ENCODE measurements around the gene NELL2. TPM values are rescaled to one million over a fixed set of nuclear protein-coding genes. Genes with fewer than 3 reads are reported as not detected.

Gene NELL2
- polyA plus RNA-seq, 1 of the 3 experiments (the other 2 are of a cell fraction): 0.35 TPM

DNA sequence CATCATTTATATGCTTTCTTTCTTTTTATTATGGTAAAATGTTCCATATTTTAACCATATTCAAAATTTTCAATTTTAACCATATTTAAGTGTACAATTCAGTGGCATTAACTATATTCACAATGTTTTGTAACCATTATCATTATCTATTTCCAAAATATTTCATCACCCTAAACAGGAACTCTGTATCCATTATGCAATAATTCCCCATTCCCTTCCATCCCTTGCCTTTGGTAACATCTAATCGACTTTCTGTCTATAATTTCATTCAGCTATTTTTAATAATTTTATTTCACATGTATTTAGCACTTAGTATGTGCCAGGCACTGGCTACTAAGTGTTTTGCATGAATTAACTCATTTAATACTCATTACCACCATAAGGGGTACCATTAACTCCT lies 287.5 kb downstream of the NELL2 start:
- CTCF ChIA-PET: no interaction called here

More for the DNA sequence above, 287.5 kb downstream of the NELL2 start:
- no peaks in the 10 kb centered on the region for H3F3A ChIP-seq (replicated peaks; ENCODE audit: insufficient read depth)
- peaks cover 0 to 3% of the 10 kb centered on the region in 2 experiments; a peak in 1 of 4 replicates for H3K4me1 ChIP-seq (ENCODE audit: control insufficient read depth in 1 of 2, insufficient read depth in 2 of 2, low read depth in 1 of 2, low read length in 1 of 2)
- no peak overlapping the region for H2AFZ ChIP-seq (ENCODE audit: low read depth)
- no peak overlapping the region for H3K4me3 ChIP-seq (ENCODE audit: low read depth in 2 of 2, low read length in 1 of 2)
- no peak overlapping the region for H3K27ac ChIP-seq (ENCODE audit: low read depth in 2 of 2, low read length in 1 of 2)
- H3K9me3 ChIP-seq: no peaks in the 10 kb centered on the region
- H3K4me2 ChIP-seq: no peak overlapping the region
- POLR2A ChIA-PET: no interaction called here
- TF ChIP-seq, protein P1, sequence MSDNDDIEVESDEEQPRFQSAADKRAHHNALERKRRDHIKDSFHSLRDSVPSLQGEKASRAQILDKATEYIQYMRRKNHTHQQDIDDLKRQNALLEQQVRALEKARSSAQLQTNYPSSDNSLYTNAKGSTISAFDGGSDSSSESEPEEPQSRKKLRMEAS (IDR thresholded peaks at IDR 0.05; ENCODE audit: low read depth): no peak
- no peak for TF ChIP-seq EP300 (IDR thresholded peaks at IDR 0.05; ENCODE audit: borderline replicate concordance in 1 of 2, low read depth in 1 of 2, low read length in 1 of 2)
- TF ChIP-seq PBX3 (IDR thresholded peaks at IDR 0.05): no peak
- TF ChIP-seq YY1 (IDR thresholded peaks at IDR 0.05; ENCODE audit: low read depth): no peak
- TF ChIP-seq EZH2phosphoT487 (IDR thresholded peaks at IDR 0.05; ENCODE audit: borderline replicate concordance, low read depth): no peak
- no peak for TF ChIP-seq NRF1 (IDR thresholded peaks at IDR 0.05; ENCODE audit: low read depth, low read length)
- TF ChIP-seq RXRA (IDR thresholded peaks at IDR 0.05; ENCODE audit: borderline replicate concordance, low read depth): no peak
- TF ChIP-seq FOXM1 (IDR thresholded peaks at IDR 0.05; ENCODE audit: low read depth): no peak
- no peak for TF ChIP-seq GABPA (IDR thresholded peaks at IDR 0.05; ENCODE audit: low read depth)
- TF ChIP-seq, protein P2, sequence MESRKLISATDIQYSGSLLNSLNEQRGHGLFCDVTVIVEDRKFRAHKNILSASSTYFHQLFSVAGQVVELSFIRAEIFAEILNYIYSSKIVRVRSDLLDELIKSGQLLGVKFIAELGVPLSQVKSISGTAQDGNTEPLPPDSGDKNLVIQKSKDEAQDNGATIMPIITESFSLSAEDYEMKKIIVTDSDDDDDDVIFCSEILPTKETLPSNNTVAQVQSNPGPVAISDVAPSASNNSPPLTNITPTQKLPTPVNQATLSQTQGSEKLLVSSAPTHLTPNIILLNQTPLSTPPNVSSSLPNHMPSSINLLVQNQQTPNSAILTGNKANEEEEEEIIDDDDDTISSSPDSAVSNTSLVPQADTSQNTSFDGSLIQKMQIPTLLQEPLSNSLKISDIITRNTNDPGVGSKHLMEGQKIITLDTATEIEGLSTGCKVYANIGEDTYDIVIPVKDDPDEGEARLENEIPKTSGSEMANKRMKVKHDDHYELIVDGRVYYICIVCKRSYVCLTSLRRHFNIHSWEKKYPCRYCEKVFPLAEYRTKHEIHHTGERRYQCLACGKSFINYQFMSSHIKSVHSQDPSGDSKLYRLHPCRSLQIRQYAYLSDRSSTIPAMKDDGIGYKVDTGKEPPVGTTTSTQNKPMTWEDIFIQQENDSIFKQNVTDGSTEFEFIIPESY (IDR thresholded peaks at IDR 0.05; ENCODE audit: borderline replicate concordance, low read depth): no peak
- no peak for TF ChIP-seq TAF1 (IDR thresholded peaks at IDR 0.05; ENCODE audit: borderline replicate concordance, low read depth, low read length)
- TF ChIP-seq USF2 (IDR thresholded peaks at IDR 0.05; ENCODE audit: borderline replicate concordance, low read depth, low read length): no peak
- TF ChIP-seq POLR2AphosphoS5 (IDR thresholded peaks at IDR 0.05; ENCODE audit: low read depth, low read length): no peak
- TF ChIP-seq SIN3A (IDR thresholded peaks at IDR 0.05; ENCODE audit: borderline replicate concordance, low read depth, low read length): no peak
- no peak for TF ChIP-seq SMC3 (IDR thresholded peaks at IDR 0.05; ENCODE audit: low read depth, low read length)
- TF ChIP-seq TEAD4 (IDR thresholded peaks at IDR 0.05; ENCODE audit: borderline replicate concordance, insufficient read depth): no peak
- TF ChIP-seq JUND (IDR thresholded peaks at IDR 0.05): no peak
- no peak for TF ChIP-seq GATA2 (CRISPR knock-in tag; IDR thresholded peaks at IDR 0.05)
- 2% methylated on average over 1 of the region's 1 CpG for WGBS (ENCODE audit: low lambda C conversion rate)
- no peaks in the 10 kb centered on the region for H3K79me2 ChIP-seq (ENCODE audit: insufficient read depth)
- H4K20me1 ChIP-seq (ENCODE audit: insufficient read depth): no peaks in the 10 kb centered on the region
- no peaks in the 10 kb centered on the region for H3K9me2 ChIP-seq
- no peak for DNase-seq
- no peaks in the 10 kb centered on the region for H3K27me3 ChIP-seq (ENCODE audit: insufficient read depth)
- H3K36me3 ChIP-seq (replicated peaks in 1 of 2; ENCODE audit: control insufficient read depth in 1 of 2, insufficient read depth in 2 of 2, low read length in 1 of 2): no peaks in the 10 kb centered on the region
- H3K9ac ChIP-seq: no peak overlapping the region

All from SK-N-SH (cell line).